Esophagus mucosa (tissue), 1 donor: Measurements from ENCODE around the gene ARHGAP33. TPM values are rescaled to one million over a fixed set of nuclear protein-coding genes. Genes with fewer than 3 reads are reported as not detected.
"Not testable (repeated sequence)": the region's sequence is repeated elsewhere in the genome, so short reads cannot be mapped to it uniquely, and the experiment has no call there.

Source experiments
- ATAC-seq: fragments of 200-7000 bp; cut with Tn5 transposase; one replicate; pipeline ENCODE4 v1.9.1; 2020
- total RNA-seq: library from RNA; stranded (reverse); gene quantifications from one replicate; pipeline ENCODE4 v1.2.4, GENCODE V29; 2023
- donor health status: DM: yes; HTN: yes; CAD: no.

The ARHGAP33 gene
- total RNA-seq, 1 donor from 2014 or later: 3.9 TPM

GRCh38 chr19:35836096-35836495, 60.7 kb downstream of the ARHGAP33 start:
- ATAC-seq: not testable (repeated sequence)

Other genes with a start within 250 kb of the ARHGAP33 start
- 1,433 TPM for gene SBSN, start 247.3 kb upstream of the ARHGAP33 start, total RNA-seq
- gene GAPDHS, start 242.1 kb upstream of the ARHGAP33 start, total RNA-seq: not detected
- gene TMEM147, start 229.9 kb upstream of the ARHGAP33 start, total RNA-seq: 87.7 TPM
- not detected for gene ATP4A, start 211.9 kb upstream of the ARHGAP33 start, total RNA-seq
- gene PMIS2, start 189.4 kb upstream of the ARHGAP33 start, total RNA-seq: not detected
- 15.4 TPM for gene HAUS5, start 162.8 kb upstream of the ARHGAP33 start, total RNA-seq
- 52.7 TPM for gene RBM42, start 146.5 kb upstream of the ARHGAP33 start, total RNA-seq
- gene ETV2, start 133.8 kb upstream of the ARHGAP33 start, total RNA-seq: 2.2 TPM
- gene COX6B1, start 127.2 kb upstream of the ARHGAP33 start, total RNA-seq: 553 TPM
- 3.8 TPM for gene UPK1A, start 109.0 kb upstream of the ARHGAP33 start, total RNA-seq
- not detected for gene ZBTB32, start 71.0 kb upstream of the ARHGAP33 start, total RNA-seq
- gene KMT2B, start 57.6 kb upstream of the ARHGAP33 start, total RNA-seq: 21.1 TPM
- 2.4 TPM for gene IGFLR1, start 33.1 kb upstream of the ARHGAP33 start, total RNA-seq
- 10.1 TPM for gene U2AF1L4, start 30.1 kb upstream of the ARHGAP33 start, total RNA-seq
- 56.9 TPM for gene PSENEN, start 29.9 kb upstream of the ARHGAP33 start, total RNA-seq
- 3.0 TPM for gene LIN37, start 27.0 kb upstream of the ARHGAP33 start, total RNA-seq
- 2.6 TPM for gene HSPB6, start 18.5 kb upstream of the ARHGAP33 start, total RNA-seq
- gene PROSER3, start 17.4 kb upstream of the ARHGAP33 start, total RNA-seq: 14.7 TPM
- gene PRODH2, start 37.3 kb downstream of the ARHGAP33 start, total RNA-seq: not detected
- gene NPHS1, start 76.9 kb downstream of the ARHGAP33 start, total RNA-seq: not detected
- 0.24 TPM for gene KIRREL2, start 81.3 kb downstream of the ARHGAP33 start, total RNA-seq
- 0.84 TPM for gene APLP1, start 93.0 kb downstream of the ARHGAP33 start, total RNA-seq
- 4.2 TPM for gene NFKBID, start 125.0 kb downstream of the ARHGAP33 start, total RNA-seq
- gene HCST, start 127.0 kb downstream of the ARHGAP33 start, total RNA-seq: 0.96 TPM
- gene TYROBP, start 132.7 kb downstream of the ARHGAP33 start, total RNA-seq: 4.1 TPM
- 7.7 TPM for gene LRFN3, start 160.8 kb downstream of the ARHGAP33 start, total RNA-seq
- gene SDHAF1, start 219.6 kb downstream of the ARHGAP33 start, total RNA-seq: 10.2 TPM
- gene SYNE4, start 233.2 kb downstream of the ARHGAP33 start, total RNA-seq: 0.88 TPM
- 12.3 TPM for gene ALKBH6, start 238.6 kb downstream of the ARHGAP33 start, total RNA-seq